Sigmoid colon (tissue), 3 donors: ENCODE measurements around the gene TMSB10.
"Not testable (repeated sequence)": the region's sequence is repeated elsewhere in the genome, so short reads cannot be mapped to it uniquely, and the experiment has no call there.

Source experiments
- POLR2A ChIP-seq, 2 donors: fragments of 450-650 bp; IDR thresholded peaks; one replicate each; pipeline ENCODE4 v1.6.1; 2016; ENCODE audit warnings: antibody characterized with exemption in 2 of 2, mild to moderate bottlenecking in 2 of 2, moderate library complexity in 2 of 2
- TF ChIP-seq, protein P1 (sequence below), 4 experiments: fragments of 450-650 bp in 3 of 4; fragments of 200-600 bp in 1 of 4; IDR thresholded peaks; one replicate each; pipeline ENCODE4 v1.5.1; 2016 to 2019; ENCODE audit warnings: antibody characterized with exemption in 4 of 4, mild to moderate bottlenecking in 3 of 4, moderate library complexity in 2 of 4

- TF ChIP-seq, protein P1, sequence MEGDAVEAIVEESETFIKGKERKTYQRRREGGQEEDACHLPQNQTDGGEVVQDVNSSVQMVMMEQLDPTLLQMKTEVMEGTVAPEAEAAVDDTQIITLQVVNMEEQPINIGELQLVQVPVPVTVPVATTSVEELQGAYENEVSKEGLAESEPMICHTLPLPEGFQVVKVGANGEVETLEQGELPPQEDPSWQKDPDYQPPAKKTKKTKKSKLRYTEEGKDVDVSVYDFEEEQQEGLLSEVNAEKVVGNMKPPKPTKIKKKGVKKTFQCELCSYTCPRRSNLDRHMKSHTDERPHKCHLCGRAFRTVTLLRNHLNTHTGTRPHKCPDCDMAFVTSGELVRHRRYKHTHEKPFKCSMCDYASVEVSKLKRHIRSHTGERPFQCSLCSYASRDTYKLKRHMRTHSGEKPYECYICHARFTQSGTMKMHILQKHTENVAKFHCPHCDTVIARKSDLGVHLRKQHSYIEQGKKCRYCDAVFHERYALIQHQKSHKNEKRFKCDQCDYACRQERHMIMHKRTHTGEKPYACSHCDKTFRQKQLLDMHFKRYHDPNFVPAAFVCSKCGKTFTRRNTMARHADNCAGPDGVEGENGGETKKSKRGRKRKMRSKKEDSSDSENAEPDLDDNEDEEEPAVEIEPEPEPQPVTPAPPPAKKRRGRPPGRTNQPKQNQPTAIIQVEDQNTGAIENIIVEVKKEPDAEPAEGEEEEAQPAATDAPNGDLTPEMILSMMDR (IDR thresholded peaks at IDR 0.05) = not testable (repeated sequence)
- not testable (repeated sequence) for TF ChIP-seq POLR2A (IDR thresholded peaks at IDR 0.05)
These were observed 29.8 kb upstream of the TMSB10 start for GRCh38 chr2:84875619-84876018.
